ENCODE results near the gene GALNTL6. TPM values are rescaled to one million over a fixed set of nuclear protein-coding genes. Genes with fewer than 3 reads are reported as not detected.
A peak's percentile ranks its signal among the peaks of the same experiment; 100 is the strongest.

The GALNTL6 gene
- total RNA-seq, 1 experiment from 2014 or later, result not detected

GRCh38 chr4:172011196-172011595, 198.0 kb downstream of the GALNTL6 start:
- Mint-ChIP-seq H3K9me3 (ENCODE audit: unreplicated experiment) (no peaks in the 10 kb centered on the region), H3K4me3 (ENCODE audit: unreplicated experiment) (no peak overlapping the region), H3K4me1 (ENCODE audit: insufficient read depth, unreplicated experiment) (no peaks in the 10 kb centered on the region), H3K36me3 (ENCODE audit: insufficient read depth, unreplicated experiment) (no peaks in the 10 kb centered on the region), H3K27me3 (ENCODE audit: insufficient read depth, unreplicated experiment) (peaks cover 69% of the 10 kb centered on the region), H3K27ac (ENCODE audit: low read depth, unreplicated experiment) (no peak overlapping the region)
- intact Hi-C loops (cut with micrococcal nuclease), result no loop called here
- TF ChIP-seq CTCF (IDR thresholded peaks at IDR 0.05; ENCODE audit: unreplicated experiment), result no peak
- ChIA-PET POLR2A (no interaction called here), CTCF (no interaction called here)
- no TSS peak for BruUV-seq (replicated peaks)
- no peak for DNase-seq (ENCODE audit: unreplicated experiment)

- DNase-seq (ENCODE audit: unreplicated experiment), result peak; percentile 52
- ChIA-PET POLR2A (no interaction called here), CTCF (no interaction called here)
- BruUV-seq (replicated peaks), result no TSS peak
- no peak overlapping the region for H3K27ac Mint-ChIP-seq (ENCODE audit: low read depth, unreplicated experiment)
- no peaks in the 10 kb centered on the region for H3K9me3 Mint-ChIP-seq (ENCODE audit: unreplicated experiment)
- no peaks in the 10 kb centered on the region for H3K4me1 Mint-ChIP-seq (ENCODE audit: insufficient read depth, unreplicated experiment)
- no peak for TF ChIP-seq CTCF (IDR thresholded peaks at IDR 0.05; ENCODE audit: unreplicated experiment)
- peaks cover 85% of the 10 kb centered on the region for H3K27me3 Mint-ChIP-seq (ENCODE audit: insufficient read depth, unreplicated experiment)
- no peak overlapping the region for H3K4me3 Mint-ChIP-seq (ENCODE audit: unreplicated experiment)
- intact Hi-C loops (cut with micrococcal nuclease), result no loop called here
- no peaks in the 10 kb centered on the region for H3K36me3 Mint-ChIP-seq (ENCODE audit: insufficient read depth, unreplicated experiment)
These were observed 205.2 kb downstream of the GALNTL6 start for GRCh38 chr4:172018358-172018757.

- DNase-seq (ENCODE audit: unreplicated experiment), result no peak
- H3K9me3 Mint-ChIP-seq (ENCODE audit: unreplicated experiment), result no peaks in the 10 kb centered on the region
- no peaks in the 10 kb centered on the region for H3K36me3 Mint-ChIP-seq (ENCODE audit: insufficient read depth, unreplicated experiment)
- ChIA-PET POLR2A (no interaction called here), CTCF (interaction anchor here (0.6 kb wide), 1 partner anchor 52 kb away, joined by 3 read pairs; no protein-coding TSS in a partner anchor)
- TF ChIP-seq CTCF (IDR thresholded peaks at IDR 0.05; ENCODE audit: unreplicated experiment), result no peak
- H3K4me3 Mint-ChIP-seq (ENCODE audit: unreplicated experiment), result no peak overlapping the region
- no peaks in the 10 kb centered on the region for H3K27me3 Mint-ChIP-seq (ENCODE audit: insufficient read depth, unreplicated experiment)
- BruUV-seq (replicated peaks), result no TSS peak
- intact Hi-C loops (cut with micrococcal nuclease), result no loop called here
- H3K4me1 Mint-ChIP-seq (ENCODE audit: insufficient read depth, unreplicated experiment), result no peaks in the 10 kb centered on the region
- no peak overlapping the region for H3K27ac Mint-ChIP-seq (ENCODE audit: low read depth, unreplicated experiment)
These were observed 222.4 kb downstream of the GALNTL6 start for GRCh38 chr4:172035562-172035961.

- intact Hi-C loops (cut with micrococcal nuclease), result no loop called here
- peaks cover 6% of the 10 kb centered on the region for H3K27me3 Mint-ChIP-seq (ENCODE audit: insufficient read depth, unreplicated experiment)
- ChIA-PET CTCF (no interaction called here), POLR2A (no interaction called here)
- BruUV-seq (replicated peaks), result no TSS peak
- DNase-seq (ENCODE audit: unreplicated experiment), result no peak
- H3K36me3 Mint-ChIP-seq (ENCODE audit: insufficient read depth, unreplicated experiment), result no peaks in the 10 kb centered on the region
- H3K27ac Mint-ChIP-seq (ENCODE audit: low read depth, unreplicated experiment), result no peak overlapping the region
- peaks cover 6% of the 10 kb centered on the region for H3K4me1 Mint-ChIP-seq (ENCODE audit: insufficient read depth, unreplicated experiment)
- H3K4me3 Mint-ChIP-seq (ENCODE audit: unreplicated experiment), result no peak overlapping the region
- no peak for TF ChIP-seq CTCF (IDR thresholded peaks at IDR 0.05; ENCODE audit: unreplicated experiment)
- no peaks in the 10 kb centered on the region for H3K9me3 Mint-ChIP-seq (ENCODE audit: unreplicated experiment)
These were observed 227.6 kb downstream of the GALNTL6 start for GRCh38 chr4:172040766-172041165.
